Gastroesophageal sphincter (tissue), 4 donors: ENCODE data around the gene CENPA. TPM values are rescaled to one million over a fixed set of nuclear protein-coding genes. Genes with fewer than 3 reads are reported as not detected.
"Not testable (repeated sequence)": the region's sequence is repeated elsewhere in the genome, so short reads cannot be mapped to it uniquely, and the experiment has no call there.

Source experiments
- ATAC-seq: fragments of 150-250 bp; one replicate; pipeline ENCODE4 v1.9.1; 2016; ENCODE audit warnings: mild to moderate bottlenecking, moderate library complexity
- H3K27ac ChIP-seq, 4 donors: fragments of 200-600 bp; sonication (generic) in 3 of 4; 1 replicate in 3 of 4; 2 replicates in 1 of 4; pipeline ENCODE4 v1.5.1; 2016 to 2019
- H3K27me3 ChIP-seq: fragments of 200-600 bp; sonication (generic); one replicate; pipeline ENCODE4 v1.5.1; 2019
- H3K36me3 ChIP-seq, 2 donors: fragments of 200-600 bp; sonication (generic); one replicate each; pipeline ENCODE4 v1.5.1; 2019; ENCODE audit warnings: control low read depth in 1 of 2
- H3K4me1 ChIP-seq, 3 donors: fragments of 200-600 bp; sonication (generic); 1 replicate in 2 of 3; 2 replicates in 1 of 3; pipeline ENCODE4 v1.5.1; 2016 to 2019; ENCODE audit warnings: control low read depth in 2 of 3
- H3K4me3 ChIP-seq, 2 donors: fragments of 200-600 bp; sonication (generic); one replicate each; pipeline ENCODE4 v1.5.1; 2019; ENCODE audit warnings: mild to moderate bottlenecking in 1 of 2, moderate library complexity in 1 of 2
- H3K9me3 ChIP-seq, 3 donors: fragments of 200-600 bp; sonication (generic); one replicate each; pipeline ENCODE4 v1.5.1; 2017 to 2019; ENCODE audit warnings: control low read depth in 2 of 3
- CTCF ChIP-seq, 4 experiments: fragments of 200-600 bp in 2 of 4; fragments of 450-650 bp in 2 of 4; sonication (generic) in 1 of 4; IDR thresholded peaks; one replicate each; pipeline ENCODE4 v1.5.1; 2017 to 2019; ENCODE audit warnings: antibody characterized with exemption in 4 of 4, mild to moderate bottlenecking in 2 of 4, moderate library complexity in 2 of 4
- EP300 ChIP-seq: sonication (generic); formaldehyde crosslinking; IDR thresholded peaks from one replicate; pipeline ENCODE4 v1.6.1; 2017; ENCODE audit warnings: antibody characterized with exemption, mild to moderate bottlenecking
- POLR2A ChIP-seq, 2 donors: fragments of 450-650 bp; IDR thresholded peaks; one replicate each; pipeline ENCODE4 v1.6.1; 2017; ENCODE audit warnings: antibody characterized with exemption in 2 of 2, mild to moderate bottlenecking in 2 of 2, moderate library complexity in 1 of 2
- POLR2AphosphoS5 ChIP-seq: sonication (generic); formaldehyde crosslinking; IDR thresholded peaks from one replicate; pipeline ENCODE4 v1.6.1; 2017; ENCODE audit warnings: antibody characterized with exemption
- WGBS, 2 donors: methylation state at CpG; one replicate each; pipeline ENCODE4 v1.1.5; 2018; ENCODE audit warnings: low coverage in 1 of 2; 5-methylcytosine and 5-hydroxymethylcytosine counted together
- total RNA-seq, 4 donors: library from RNA; depleted of rRNA; stranded (reverse); fragments of >200 nt; gene quantifications; one replicate each; pipeline ENCODE4 v1.1.0, GENCODE V29; 2016

Gene CENPA
- total RNA-seq, 4 donors from 2014 or later = not detected

- Histone ChIP-seq H3K27ac (peak overlapping the region in 3 of 4 donors; percentile 50 to 73 (median 55)), H3K9me3 (no peaks in the 10 kb centered on the region), H3K27me3 (no peaks in the 10 kb centered on the region), H3K4me3 (no peak overlapping the region), H3K36me3 (no peaks in the 10 kb centered on the region), H3K4me1 (peaks cover 0 to 18% (median 6%) of the 10 kb centered on the region in 3 donors)
- 32 to 69% methylated on average over 4 to 5 of the region's 6 CpGs for WGBS, 2 donors
- ATAC-seq = peak; percentile 75
- TF ChIP-seq POLR2A (IDR thresholded peaks at IDR 0.05) (no peak), POLR2AphosphoS5 (peak; percentile 75)
Measured at GRCh38 chr2:26757873-26758789, 27.7 kb upstream of the CENPA start.

- Histone ChIP-seq H3K9me3 (no peaks in the 10 kb centered on the region), H3K27me3 (no peaks in the 10 kb centered on the region), H3K4me3 (no peak overlapping the region), H3K4me1 (peaks cover 0 to 25% (median 8%) of the 10 kb centered on the region in 3 donors), H3K36me3 (no peaks in the 10 kb centered on the region), H3K27ac (peak overlapping the region in 3 of 4 donors; percentile 50 to 73 (median 55))
- TF ChIP-seq POLR2A (IDR thresholded peaks at IDR 0.05) = no peak
- TF ChIP-seq POLR2AphosphoS5 = no peak
- no peak for TF ChIP-seq EP300
- TF ChIP-seq CTCF (IDR thresholded peaks at IDR 0.05) = no peak
- no peak for ATAC-seq
- WGBS, 2 donors = 62 to 95% methylated on average over 3 to 6 of the region's 7 CpGs
Measured at GRCh38 chr2:26758790-26759321, 27.0 kb upstream of the CENPA start.

GRCh38 chr2:26759845-26760244 lies 26.0 kb upstream of the CENPA start:
- Histone ChIP-seq H3K36me3 (no peaks in the 10 kb centered on the region), H3K27me3 (no peaks in the 10 kb centered on the region), H3K4me3 (no peak overlapping the region), H3K27ac (no peak overlapping the region), H3K9me3 (no peaks in the 10 kb centered on the region), H3K4me1 (peaks cover 0 to 28% (median 8%) of the 10 kb centered on the region in 3 donors)
- ATAC-seq = no peak
- 96 to 100% methylated on average over 1 to 4 of the region's 5 CpGs for WGBS, 2 donors
- TF ChIP-seq CTCF (IDR thresholded peaks at IDR 0.05) = no peak
- no peak for TF ChIP-seq EP300
- no peak for TF ChIP-seq POLR2A (IDR thresholded peaks at IDR 0.05)
- TF ChIP-seq POLR2AphosphoS5 = no peak

GRCh38 chr2:26760991-26761390 lies 24.9 kb upstream of the CENPA start:
- ATAC-seq, H3K36me3 ChIP-seq, H3K4me3 ChIP-seq, H3K27me3 ChIP-seq, H3K27ac ChIP-seq, H3K9me3 ChIP-seq: not testable (repeated sequence)
- WGBS, 2 donors = 80 to 91% methylated on average over 8 of the region's 10 CpGs
- peaks cover 0 to 39% (median 18%) of the 10 kb centered on the region in 3 donors for H3K4me1 ChIP-seq

GRCh38 chr2:26763019-26763418 lies 22.8 kb upstream of the CENPA start:
- no peaks in the 10 kb centered on the region for H3K9me3 ChIP-seq
- TF ChIP-seq POLR2A (IDR thresholded peaks at IDR 0.05) (no peak), POLR2AphosphoS5 (no peak), CTCF (IDR thresholded peaks at IDR 0.05) (no peak), EP300 (no peak)
- no peak overlapping the region for H3K4me3 ChIP-seq
- peaks cover 0 to 53% (median 31%) of the 10 kb centered on the region in 3 donors for H3K4me1 ChIP-seq
- no peaks in the 10 kb centered on the region for H3K27me3 ChIP-seq
- no peak for ATAC-seq
- WGBS, 2 donors = 96 to 100% methylated on average over 2 to 10 of the region's 10 CpGs
- no peak overlapping the region for H3K27ac ChIP-seq
- H3K36me3 ChIP-seq = no peaks in the 10 kb centered on the region
